Upper lobe of right lung (tissue), 1 donor: ENCODE results near the gene SPINK13. TPM values are rescaled to one million over a fixed set of nuclear protein-coding genes. Genes with fewer than 3 reads are reported as not detected.

Experiments
- ATAC-seq: fragments of 200-7000 bp; cut with Tn5 transposase; one replicate; pipeline ENCODE4 v1.9.1; 2020; ENCODE audit warnings: mild to moderate bottlenecking, moderate library complexity
- DNase-seq: peaks from one replicate; pipeline ENCODE4 v3.0.0-alpha.2; 2020
- H3K27ac ChIP-seq: fragments of 200-600 bp; one replicate; pipeline ENCODE4 v1.8.0; 2022
- H3K27me3 ChIP-seq: fragments of 200-600 bp; one replicate; pipeline ENCODE4 v1.8.0; 2022; ENCODE audit warnings: mild to moderate bottlenecking
- H3K36me3 ChIP-seq: fragments of 200-600 bp; one replicate; pipeline ENCODE4 v1.8.0; 2022
- H3K4me1 ChIP-seq: fragments of 200-600 bp; one replicate; pipeline ENCODE4 v1.8.0; 2022
- H3K4me3 ChIP-seq: fragments of 200-600 bp; one replicate; pipeline ENCODE4 v1.8.0; 2022; ENCODE audit warnings: mild to moderate bottlenecking
- H3K9me3 ChIP-seq: fragments of 200-600 bp; one replicate; pipeline ENCODE4 v1.8.0; 2022
- intact Hi-C: fragments of 100-400 bp; cut with DNase I; formaldehyde crosslinking; loops from one replicate; pipeline ENCODE4 v1.11.0; 2022
- long read RNA-seq: library from polyadenylated mRNA; unstranded; transcript quantifications from one replicate; pipeline ENCODE4 v2.0.0, GENCODE V29; 2021
- total RNA-seq: library from RNA; stranded (reverse); fragmentation: NEBNext Ultra II Directional; extraction: Animal tissue kit (Norgen Biotek cat#: 25700); gene quantifications from one replicate; pipeline ENCODE4 v1.2.1, GENCODE V29; 2021
- TF ChIP-seq, protein P1 (sequence below): fragments of 200-600 bp; IDR thresholded peaks from one replicate; pipeline ENCODE4 v1.8.0; 2022; ENCODE audit warnings: antibody characterized with exemption
- donor health status: DM: no; HTN: yes; CAD: no; lungs with severe emphysema.

The SPINK13 gene, protein sequence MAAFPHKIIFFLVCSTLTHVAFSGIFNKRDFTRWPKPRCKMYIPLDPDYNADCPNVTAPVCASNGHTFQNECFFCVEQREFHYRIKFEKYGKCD
- total RNA-seq = not detected
- long read RNA-seq = 0 reads

DNA sequence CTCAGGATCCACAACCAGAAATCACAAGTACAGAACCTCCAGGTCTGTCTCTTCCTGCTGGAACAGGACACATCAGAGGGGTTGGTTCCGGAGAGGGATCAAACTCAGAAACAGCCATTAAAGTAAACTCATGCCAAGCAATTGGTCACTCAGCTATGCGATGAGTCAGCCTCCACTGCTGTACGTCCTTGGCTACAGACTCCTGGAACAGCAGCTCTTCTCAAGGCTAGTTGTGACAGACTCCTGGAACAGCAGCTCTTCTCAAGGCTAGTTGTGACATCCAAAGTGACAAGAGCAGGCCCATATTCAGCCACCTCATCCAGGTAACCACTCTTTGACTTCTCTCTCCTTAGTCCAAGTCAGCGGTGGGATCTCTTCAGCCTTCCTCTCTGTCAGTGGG is at the start of gene SPINK13:
TSS of gene SPINK13 (plus strand) at position 229 of the 400 bp plus-strand sequence. CDS start 1,279 bp downstream, outside the sequence.
- ATAC-seq (peak; percentile 48), DNase-seq (no peak)
- Histone ChIP-seq H3K27me3 (no peaks in the 10 kb centered on the region), H3K27ac (no peak within 1 kb of the TSS), H3K9me3 (no peaks in the 10 kb centered on the region), H3K4me1 (no peaks in the 10 kb centered on the region), H3K36me3 (no peaks in the 10 kb centered on the region), H3K4me3 (no peak within 1 kb of the TSS)
- intact Hi-C loops = no loop called here
- TF ChIP-seq, protein P1, sequence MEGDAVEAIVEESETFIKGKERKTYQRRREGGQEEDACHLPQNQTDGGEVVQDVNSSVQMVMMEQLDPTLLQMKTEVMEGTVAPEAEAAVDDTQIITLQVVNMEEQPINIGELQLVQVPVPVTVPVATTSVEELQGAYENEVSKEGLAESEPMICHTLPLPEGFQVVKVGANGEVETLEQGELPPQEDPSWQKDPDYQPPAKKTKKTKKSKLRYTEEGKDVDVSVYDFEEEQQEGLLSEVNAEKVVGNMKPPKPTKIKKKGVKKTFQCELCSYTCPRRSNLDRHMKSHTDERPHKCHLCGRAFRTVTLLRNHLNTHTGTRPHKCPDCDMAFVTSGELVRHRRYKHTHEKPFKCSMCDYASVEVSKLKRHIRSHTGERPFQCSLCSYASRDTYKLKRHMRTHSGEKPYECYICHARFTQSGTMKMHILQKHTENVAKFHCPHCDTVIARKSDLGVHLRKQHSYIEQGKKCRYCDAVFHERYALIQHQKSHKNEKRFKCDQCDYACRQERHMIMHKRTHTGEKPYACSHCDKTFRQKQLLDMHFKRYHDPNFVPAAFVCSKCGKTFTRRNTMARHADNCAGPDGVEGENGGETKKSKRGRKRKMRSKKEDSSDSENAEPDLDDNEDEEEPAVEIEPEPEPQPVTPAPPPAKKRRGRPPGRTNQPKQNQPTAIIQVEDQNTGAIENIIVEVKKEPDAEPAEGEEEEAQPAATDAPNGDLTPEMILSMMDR = no peak

GRCh38 chr5:148221508-148221907 is 47.1 kb upstream of the SPINK13 start:
- Histone ChIP-seq H3K4me1 (no peaks in the 10 kb centered on the region), H3K36me3 (no peaks in the 10 kb centered on the region), H3K27ac (no peak overlapping the region), H3K4me3 (no peak overlapping the region), H3K9me3 (no peaks in the 10 kb centered on the region), H3K27me3 (no peaks in the 10 kb centered on the region)
- intact Hi-C loops = no loop called here
- no peak for DNase-seq
- TF ChIP-seq, protein P1 = no peak
- no peak for ATAC-seq

DNA sequence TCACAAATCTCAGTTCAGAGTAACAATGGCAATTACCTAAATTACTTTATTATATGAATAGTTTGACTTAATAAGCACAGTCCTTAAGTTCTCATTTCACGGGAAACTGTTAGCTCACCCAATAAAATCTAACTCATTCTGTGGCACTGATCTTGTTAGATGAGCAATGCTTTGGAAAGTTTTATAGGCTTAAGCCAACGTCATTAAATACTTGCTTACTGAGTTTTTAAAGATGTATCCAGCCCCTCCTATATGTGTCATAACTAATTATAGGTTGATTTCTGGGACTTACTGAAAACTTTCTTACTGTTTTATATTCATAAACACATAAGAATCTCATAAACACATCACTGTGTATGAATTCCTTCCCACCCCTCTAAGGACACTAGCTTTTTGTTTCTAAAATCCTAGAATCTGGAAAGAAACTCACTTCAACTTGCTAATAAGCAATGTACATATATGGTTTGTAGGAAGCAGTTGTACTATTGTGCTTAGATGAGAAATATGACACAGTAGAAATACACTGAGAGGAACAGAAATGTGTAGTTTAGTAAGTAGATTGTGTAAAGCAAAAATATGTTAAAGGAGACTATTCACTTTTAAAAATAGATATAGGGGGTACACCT is 44.4 kb upstream of the SPINK13 start:
- intact Hi-C loops = no loop called here
- no peaks in the 10 kb centered on the region for H3K36me3 ChIP-seq
- no peaks in the 10 kb centered on the region for H3K27me3 ChIP-seq
- no peak overlapping the region for H3K27ac ChIP-seq
- H3K4me3 ChIP-seq = no peak overlapping the region
- TF ChIP-seq, protein P1 = no peak
- ATAC-seq (no peak), DNase-seq (no peak)
- H3K4me1 ChIP-seq = no peaks in the 10 kb centered on the region
- no peaks in the 10 kb centered on the region for H3K9me3 ChIP-seq

DNA sequence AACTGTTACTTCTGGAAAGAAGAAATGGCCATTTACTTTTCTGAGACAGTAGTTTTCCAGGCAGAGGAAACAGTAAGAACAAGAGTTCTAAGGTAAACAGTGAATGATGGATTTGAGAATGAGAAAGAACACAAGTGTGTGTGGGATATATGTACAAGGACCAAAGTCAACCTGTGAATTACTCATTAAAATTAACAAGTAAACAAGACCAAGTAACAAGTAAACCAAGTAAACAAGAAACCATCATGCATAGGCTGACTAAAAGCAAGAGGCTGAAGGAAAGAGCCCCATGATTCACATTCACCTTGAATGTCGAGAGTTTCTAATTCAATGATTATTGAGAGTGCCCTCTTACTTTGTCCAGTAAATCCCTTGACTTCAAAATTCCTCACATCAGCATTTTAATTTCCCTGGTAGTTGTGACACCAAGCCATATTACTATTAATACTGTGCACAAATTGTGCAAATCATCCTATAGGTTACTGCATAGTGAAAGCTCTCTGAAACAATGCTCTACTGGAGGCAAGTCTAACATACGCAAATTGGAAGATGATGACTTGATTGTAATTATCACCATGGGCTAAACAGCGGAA is 40.1 kb upstream of the SPINK13 start:
- no peaks in the 10 kb centered on the region for H3K9me3 ChIP-seq
- H3K27ac ChIP-seq = no peak overlapping the region
- TF ChIP-seq, protein P1 = no peak
- DNase-seq (no peak), ATAC-seq (no peak)
- no peaks in the 10 kb centered on the region for H3K27me3 ChIP-seq
- H3K36me3 ChIP-seq = no peaks in the 10 kb centered on the region
- intact Hi-C loops = no loop called here
- H3K4me1 ChIP-seq = no peaks in the 10 kb centered on the region
- H3K4me3 ChIP-seq = no peak overlapping the region

GRCh38 chr5:148229840-148230239 is 38.8 kb upstream of the SPINK13 start:
- TF ChIP-seq, protein P1 = no peak
- no peak for ATAC-seq
- no peak for DNase-seq
- Histone ChIP-seq H3K4me1 (no peaks in the 10 kb centered on the region), H3K36me3 (no peaks in the 10 kb centered on the region), H3K9me3 (no peaks in the 10 kb centered on the region), H3K4me3 (no peak overlapping the region), H3K27ac (no peak overlapping the region), H3K27me3 (no peaks in the 10 kb centered on the region)
- intact Hi-C loops = no loop called here
